Coronary artery (tissue), 2 donors: Measurements from ENCODE around the gene EPN3.

Experiments used
- DNase-seq: peaks from one replicate; pipeline ENCODE4 v3.0.0-alpha.2; 2017; ENCODE audit warnings: low spot score
- H3K27ac ChIP-seq, 2 donors: fragments of 200-600 bp; sonication (generic); one replicate each; pipeline ENCODE4 v1.5.1; 2016 to 2019
- H3K4me3 ChIP-seq: fragments of 200-600 bp; sonication (generic); 2 replicates; pipeline ENCODE4 v1.5.1; 2016; ENCODE audit warnings: mild to moderate bottlenecking, moderate library complexity
- TF ChIP-seq, protein P1 (sequence below): fragments of 200-600 bp; sonication (generic); IDR thresholded peaks from one replicate; pipeline ENCODE4 v1.5.1; 2019; ENCODE audit warnings: antibody characterized with exemption

EPN3 gene

DNA sequence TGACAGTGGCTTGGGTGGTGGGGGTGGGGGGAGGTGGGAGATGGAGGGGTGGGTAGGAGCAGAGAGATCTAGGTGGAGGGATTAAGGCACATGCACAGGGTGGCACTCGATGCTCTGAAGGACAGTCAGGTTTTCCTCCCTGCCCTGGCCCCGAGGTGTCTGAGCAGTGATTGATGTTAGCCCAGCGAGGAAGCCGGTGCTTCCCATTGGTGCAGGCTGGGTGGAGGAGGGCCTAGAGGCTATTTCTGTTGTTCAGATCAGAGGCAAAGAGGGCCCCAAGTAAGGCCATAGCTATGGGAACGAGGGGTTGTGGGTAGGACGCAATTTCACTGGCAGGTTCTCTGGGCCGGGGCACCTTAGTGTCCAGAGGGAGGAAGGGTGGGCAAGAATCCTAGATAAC, 51.1 kb downstream of the EPN3 start:
- TF ChIP-seq, protein P1, sequence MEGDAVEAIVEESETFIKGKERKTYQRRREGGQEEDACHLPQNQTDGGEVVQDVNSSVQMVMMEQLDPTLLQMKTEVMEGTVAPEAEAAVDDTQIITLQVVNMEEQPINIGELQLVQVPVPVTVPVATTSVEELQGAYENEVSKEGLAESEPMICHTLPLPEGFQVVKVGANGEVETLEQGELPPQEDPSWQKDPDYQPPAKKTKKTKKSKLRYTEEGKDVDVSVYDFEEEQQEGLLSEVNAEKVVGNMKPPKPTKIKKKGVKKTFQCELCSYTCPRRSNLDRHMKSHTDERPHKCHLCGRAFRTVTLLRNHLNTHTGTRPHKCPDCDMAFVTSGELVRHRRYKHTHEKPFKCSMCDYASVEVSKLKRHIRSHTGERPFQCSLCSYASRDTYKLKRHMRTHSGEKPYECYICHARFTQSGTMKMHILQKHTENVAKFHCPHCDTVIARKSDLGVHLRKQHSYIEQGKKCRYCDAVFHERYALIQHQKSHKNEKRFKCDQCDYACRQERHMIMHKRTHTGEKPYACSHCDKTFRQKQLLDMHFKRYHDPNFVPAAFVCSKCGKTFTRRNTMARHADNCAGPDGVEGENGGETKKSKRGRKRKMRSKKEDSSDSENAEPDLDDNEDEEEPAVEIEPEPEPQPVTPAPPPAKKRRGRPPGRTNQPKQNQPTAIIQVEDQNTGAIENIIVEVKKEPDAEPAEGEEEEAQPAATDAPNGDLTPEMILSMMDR, result no peak
- no peak for DNase-seq
- Histone ChIP-seq H3K27ac (no peak overlapping the region), H3K4me3 (no peak overlapping the region)

DNA sequence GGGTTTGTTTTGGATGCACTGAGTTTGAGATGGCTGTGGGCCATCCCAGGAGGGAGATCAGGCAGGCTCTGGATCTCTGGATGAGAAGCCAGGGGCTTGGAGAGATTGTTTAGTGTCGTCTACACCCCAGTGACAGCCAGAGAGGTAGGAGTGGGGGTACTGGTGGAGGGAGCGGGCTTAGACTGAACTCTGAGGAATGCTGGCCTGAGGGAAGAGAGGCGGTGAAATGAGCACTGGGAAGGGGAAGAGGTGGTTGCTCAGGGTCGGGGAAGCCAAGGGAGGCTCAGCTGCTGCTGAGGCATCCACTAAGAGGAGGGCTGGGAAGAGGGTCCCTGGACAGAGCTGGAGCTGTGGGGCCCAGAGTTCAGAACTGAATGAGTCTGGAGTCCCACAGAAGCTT, 51.6 kb downstream of the EPN3 start:
- no peak overlapping the region for H3K27ac ChIP-seq
- TF ChIP-seq, protein P1, result no peak
- no peak for DNase-seq
- H3K4me3 ChIP-seq, result no peak overlapping the region

DNA sequence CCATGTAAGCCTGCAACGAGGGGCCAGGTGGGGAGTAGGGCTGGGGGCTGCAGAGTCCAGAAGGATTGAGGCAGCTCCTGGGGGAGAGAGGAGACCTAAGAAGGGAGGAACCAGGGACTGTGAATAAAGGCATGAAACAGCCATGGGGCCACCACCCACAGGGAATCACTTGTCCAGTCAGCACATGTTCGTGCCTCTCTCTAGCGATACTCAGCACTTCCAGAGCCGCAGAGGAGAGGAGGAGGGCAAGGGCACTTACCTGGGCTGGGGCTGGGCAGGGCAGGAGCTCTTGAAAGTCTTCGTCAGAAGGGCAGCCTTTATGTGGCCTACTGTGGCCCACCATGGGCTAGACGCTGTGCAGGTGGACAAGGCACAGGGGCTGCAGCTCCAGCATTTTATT, 52.2 kb downstream of the EPN3 start:
- no peak for DNase-seq
- TF ChIP-seq, protein P1, result no peak
- no peak overlapping the region for H3K4me3 ChIP-seq
- no peak overlapping the region for H3K27ac ChIP-seq

DNA sequence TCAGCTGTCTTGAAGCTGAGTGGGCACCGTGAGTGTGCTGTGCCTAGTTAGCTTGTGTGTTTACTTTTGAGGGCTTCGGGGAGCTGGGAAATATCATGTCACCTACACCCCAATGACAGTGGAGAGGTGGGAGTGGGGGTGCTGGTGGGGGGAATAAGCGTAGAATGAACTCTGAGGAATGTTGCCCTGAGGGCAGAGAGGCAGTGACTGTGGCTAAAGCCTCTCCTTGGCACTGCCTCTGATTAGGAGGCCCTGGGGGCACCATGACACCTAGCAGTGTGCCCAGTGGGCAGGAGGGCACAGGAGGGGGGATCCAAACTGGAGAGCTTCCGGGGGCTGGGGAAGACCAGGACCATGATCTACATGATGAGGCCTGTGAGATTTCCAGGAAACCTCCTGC, 52.8 kb downstream of the EPN3 start:
- Histone ChIP-seq H3K27ac (no peak overlapping the region), H3K4me3 (no peak overlapping the region)
- TF ChIP-seq, protein P1, result no peak
- no peak for DNase-seq

DNA sequence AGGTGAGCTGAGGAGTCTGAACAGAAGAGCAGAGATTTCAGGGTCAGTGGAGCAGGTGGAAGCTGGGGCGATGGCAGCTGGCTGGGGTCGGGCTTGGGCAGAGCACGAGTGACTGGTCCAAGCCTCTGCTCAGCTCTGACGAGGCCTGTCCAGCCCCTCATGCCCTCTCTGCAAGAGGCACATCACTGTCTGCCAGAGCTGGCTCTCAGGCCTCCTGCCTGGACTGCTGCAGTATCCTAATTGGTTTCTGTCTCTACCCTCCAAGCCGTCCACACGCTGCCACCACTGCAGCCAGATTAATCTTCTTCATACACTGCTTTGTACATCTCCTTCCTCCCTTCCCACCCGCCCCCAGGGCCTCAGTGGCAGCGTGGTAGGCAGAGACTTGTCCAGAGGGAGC, 53.4 kb downstream of the EPN3 start:
- Histone ChIP-seq H3K4me3 (no peak overlapping the region), H3K27ac (no peak overlapping the region)
- DNase-seq, result no peak
- TF ChIP-seq, protein P1, result no peak

DNA sequence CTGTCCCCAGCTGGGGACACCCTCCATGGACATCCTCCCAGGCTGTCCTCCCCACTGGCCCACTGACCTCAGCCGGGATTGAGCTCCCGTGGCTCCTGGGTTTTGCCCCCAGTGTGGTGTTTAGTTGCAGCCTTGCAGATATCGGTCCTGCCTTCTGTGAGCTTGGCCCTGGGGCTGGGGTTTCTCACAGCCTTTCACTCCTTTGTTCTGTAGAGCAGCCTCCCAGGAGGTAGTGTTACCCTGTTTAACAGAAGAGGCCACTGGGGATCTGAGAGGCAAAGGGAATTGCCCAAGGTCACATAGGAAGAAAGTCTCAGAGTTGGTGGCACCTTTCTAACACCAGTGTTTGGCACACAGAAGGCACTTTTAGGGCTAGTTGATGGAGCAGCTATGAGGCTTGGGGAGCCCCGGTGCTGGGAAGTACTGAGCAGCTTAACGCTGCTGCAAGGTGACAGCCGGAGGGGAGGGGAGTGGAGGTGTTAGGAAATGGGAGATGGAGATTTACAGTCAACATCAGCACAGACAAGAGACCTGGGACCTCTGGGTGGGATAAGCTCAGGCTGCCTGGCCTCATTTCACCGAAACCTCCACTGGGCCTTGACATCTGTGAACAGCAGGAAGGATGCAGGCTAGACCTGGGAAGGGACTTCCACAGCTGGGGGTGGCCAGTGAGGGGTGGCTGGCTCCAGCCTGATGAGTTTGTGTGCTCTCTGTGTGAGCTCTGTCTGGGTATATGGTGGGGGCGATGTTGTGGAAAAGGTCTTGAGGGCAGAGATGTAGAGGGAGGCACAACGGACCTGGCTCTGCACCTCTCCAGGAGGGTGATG, 54.1 kb downstream of the EPN3 start:
- H3K27ac ChIP-seq, result no peak overlapping the region
- no peak overlapping the region for H3K4me3 ChIP-seq
- no peak for DNase-seq
- TF ChIP-seq, protein P1, result no peak

DNA sequence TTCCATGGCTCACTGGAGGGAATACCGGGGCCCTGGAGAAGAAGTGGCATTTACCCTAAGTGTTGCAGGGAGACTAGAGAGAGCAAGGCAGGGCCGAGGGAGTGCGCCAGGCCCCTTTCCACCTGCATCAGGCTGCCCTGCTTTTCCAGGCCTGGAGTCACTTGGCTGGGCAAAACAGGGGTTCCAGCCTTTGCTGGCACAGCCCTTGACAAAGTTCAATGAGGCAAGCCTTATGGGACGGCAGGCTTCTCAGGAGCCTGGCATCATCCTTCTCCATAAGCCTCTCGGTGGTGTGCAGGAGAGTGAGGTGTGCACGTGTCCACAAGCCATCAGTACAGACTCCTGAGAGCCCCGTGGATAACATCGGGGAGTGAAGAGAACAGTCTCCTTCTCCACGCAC, 55.0 kb downstream of the EPN3 start:
- TF ChIP-seq, protein P1, result no peak
- no peak overlapping the region for H3K27ac ChIP-seq
- DNase-seq, result no peak
- no peak overlapping the region for H3K4me3 ChIP-seq
